ENCODE results near the gene EPO.

Gene EPO

DNA sequence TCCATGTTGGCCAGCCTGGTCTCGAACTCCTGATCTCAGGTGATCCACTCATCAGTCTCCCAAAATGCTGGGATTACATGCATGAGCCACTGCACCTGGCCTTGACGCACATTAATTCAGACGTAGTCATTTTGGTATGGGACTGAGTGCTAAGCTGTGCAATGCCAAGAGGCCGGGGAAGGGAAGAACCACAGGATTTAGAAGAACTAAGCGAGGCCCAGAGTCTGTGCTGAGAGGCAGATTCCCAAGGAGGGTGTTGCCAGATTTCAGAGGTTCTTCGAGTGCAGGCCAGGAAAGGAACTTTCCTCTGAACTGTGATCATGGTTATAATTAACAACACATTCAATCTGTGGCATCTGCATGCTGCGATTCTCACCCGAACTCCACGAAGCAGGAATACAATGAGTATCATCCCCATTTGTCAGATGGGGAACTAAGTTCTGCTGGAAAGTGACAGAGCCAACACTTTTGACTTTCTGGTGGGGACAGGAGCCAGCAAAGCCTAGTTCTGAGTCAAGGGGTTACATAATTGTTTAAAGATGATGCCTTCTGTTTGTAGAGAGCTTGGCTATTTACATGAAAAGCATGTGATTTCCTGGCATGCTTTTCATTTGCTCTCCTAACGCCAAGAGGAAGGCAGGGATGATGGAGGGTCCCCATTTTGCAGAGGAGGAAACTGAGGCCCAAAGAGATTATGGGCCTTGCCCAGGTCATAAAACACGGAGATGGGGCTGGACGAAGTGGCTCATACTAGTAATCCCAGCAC, 6.9 kb downstream of the EPO start:
- Histone ChIP-seq H3F3A (ENCODE audit: low read depth) (no peaks in the 10 kb centered on the region), H3K9me2 (replicated peaks; ENCODE audit: low read depth, low read length) (no peaks in the 10 kb centered on the region), H4K20me1 (ENCODE audit: insufficient read depth, low read length, poor library complexity, severe bottlenecking) (no peaks in the 10 kb centered on the region), H2AFZ (ENCODE audit: low read length) (no peak overlapping the region; the same call in 1 of the 2 replicates), H3K9me3 (ENCODE audit: insufficient read depth, low read depth, low read length) (no peaks in the 10 kb centered on the region), H3K27me3 (ENCODE audit: insufficient read depth, low read length, poor library complexity, severe bottlenecking) (no peaks in the 10 kb centered on the region), H3K36me3 (ENCODE audit: insufficient read depth, low read length) (no peaks in the 10 kb centered on the region), H3K9ac (ENCODE audit: low read depth, low read length, poor library complexity, severe bottlenecking) (no peak overlapping the region), H3K4me3 (ENCODE audit: low read length, poor library complexity, severe bottlenecking) (no peak overlapping the region), H3K4me1 (ENCODE audit: insufficient read depth, low read length, poor library complexity, severe bottlenecking) (no peaks in the 10 kb centered on the region), H3K79me2 (ENCODE audit: insufficient read depth, low read length) (no peaks in the 10 kb centered on the region), H3K4me2 (ENCODE audit: low read depth, low read length, poor library complexity, severe bottlenecking) (no peak overlapping the region)
- no peak for TF ChIP-seq CTCF (conservative IDR thresholded peaks at IDR 0.05; ENCODE audit: low read length)
- no peak for TF ChIP-seq EZH2phosphoT487 (IDR thresholded peaks at IDR 0.05; ENCODE audit: borderline replicate concordance)

- Histone ChIP-seq H3K36me3 (ENCODE audit: insufficient read depth, low read length) (no peaks in the 10 kb centered on the region), H3K4me1 (ENCODE audit: insufficient read depth, low read length, poor library complexity, severe bottlenecking) (no peaks in the 10 kb centered on the region), H3K9ac (ENCODE audit: low read depth, low read length, poor library complexity, severe bottlenecking) (no peak overlapping the region), H3K27me3 (ENCODE audit: insufficient read depth, low read length, poor library complexity, severe bottlenecking) (no peaks in the 10 kb centered on the region), H4K20me1 (ENCODE audit: insufficient read depth, low read length, poor library complexity, severe bottlenecking) (no peaks in the 10 kb centered on the region), H3K9me3 (ENCODE audit: insufficient read depth, low read depth, low read length) (no peaks in the 10 kb centered on the region), H2AFZ (ENCODE audit: low read length) (no peak overlapping the region), H3F3A (ENCODE audit: low read depth) (no peaks in the 10 kb centered on the region), H3K4me3 (ENCODE audit: low read length, poor library complexity, severe bottlenecking) (no peak overlapping the region), H3K79me2 (ENCODE audit: insufficient read depth, low read length) (no peaks in the 10 kb centered on the region), H3K4me2 (ENCODE audit: low read depth, low read length, poor library complexity, severe bottlenecking) (no peak overlapping the region), H3K9me2 (replicated peaks; ENCODE audit: low read depth, low read length) (no peaks in the 10 kb centered on the region)
- TF ChIP-seq CTCF (conservative IDR thresholded peaks at IDR 0.05; ENCODE audit: low read length) (no peak), EZH2phosphoT487 (IDR thresholded peaks at IDR 0.05; ENCODE audit: borderline replicate concordance) (no peak)
Observed at GRCh38 chr7:100728196-100728595, 7.9 kb downstream of the EPO start.

DNA sequence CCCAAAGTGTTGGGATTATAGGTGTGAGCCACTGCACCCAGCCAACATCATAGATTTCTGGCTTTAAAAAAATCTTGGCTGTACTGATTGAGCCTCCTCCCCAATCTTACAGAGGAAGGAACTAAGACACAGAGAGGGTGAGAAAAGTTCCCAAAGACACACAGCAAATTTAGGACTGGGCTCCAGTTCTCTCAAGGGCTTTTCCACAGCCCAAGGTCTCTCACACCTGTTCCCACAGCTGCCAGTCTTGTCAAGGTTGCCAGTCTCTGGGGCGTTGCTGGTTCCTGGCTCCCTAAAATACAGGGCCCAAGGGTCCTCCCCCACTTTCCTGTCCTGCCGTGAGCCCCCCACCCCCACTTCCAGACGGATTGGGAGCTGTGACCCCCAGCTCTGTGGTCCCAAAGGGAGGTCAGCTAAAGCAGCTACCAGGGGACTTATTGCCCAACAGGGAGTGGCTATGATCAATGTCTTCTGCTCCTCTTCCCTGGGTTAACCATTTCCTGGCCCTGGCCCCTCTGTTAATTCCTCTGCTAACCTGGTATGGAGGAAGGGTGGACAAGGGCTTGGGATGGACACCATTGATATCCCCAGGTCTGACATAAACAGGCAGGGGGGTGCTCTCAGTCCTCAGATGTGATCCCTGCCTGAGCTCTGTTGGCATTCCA, 10.0 kb downstream of the EPO start:
- Histone ChIP-seq H3K4me3 (ENCODE audit: low read length, poor library complexity, severe bottlenecking) (no peak overlapping the region), H2AFZ (ENCODE audit: low read length) (no peak overlapping the region), H3K4me2 (ENCODE audit: low read depth, low read length, poor library complexity, severe bottlenecking) (no peak overlapping the region), H3K36me3 (ENCODE audit: insufficient read depth, low read length) (no peaks in the 10 kb centered on the region), H4K20me1 (ENCODE audit: insufficient read depth, low read length, poor library complexity, severe bottlenecking) (no peaks in the 10 kb centered on the region), H3K27me3 (ENCODE audit: insufficient read depth, low read length, poor library complexity, severe bottlenecking) (no peaks in the 10 kb centered on the region), H3K9ac (ENCODE audit: low read depth, low read length, poor library complexity, severe bottlenecking) (no peak overlapping the region), H3K79me2 (ENCODE audit: insufficient read depth, low read length) (no peaks in the 10 kb centered on the region), H3K9me3 (ENCODE audit: insufficient read depth, low read depth, low read length) (no peaks in the 10 kb centered on the region), H3K9me2 (replicated peaks; ENCODE audit: low read depth, low read length) (no peaks in the 10 kb centered on the region), H3K4me1 (ENCODE audit: insufficient read depth, low read length, poor library complexity, severe bottlenecking) (no peaks in the 10 kb centered on the region), H3F3A (ENCODE audit: low read depth) (no peaks in the 10 kb centered on the region)
- TF ChIP-seq CTCF (conservative IDR thresholded peaks at IDR 0.05; ENCODE audit: low read length) = no peak
- no peak for TF ChIP-seq EZH2phosphoT487 (IDR thresholded peaks at IDR 0.05; ENCODE audit: borderline replicate concordance)

All from Loucy (cell line).